Neuron (in vitro differentiated cells): ENCODE data around the gene UBE2Z.

Source experiments
- H2AFZ ChIP-seq: one replicate; pipeline ENCODE4 v1.6.1; 2013; ENCODE audit warnings: low read depth, mild to moderate bottlenecking, inconsistent platforms, low read length, moderate library complexity
- H3K27me3 ChIP-seq: one replicate; pipeline ENCODE4 v1.6.1; 2013; ENCODE audit warnings: low read length; ENCODE audit not compliant: insufficient read depth
- H3K36me3 ChIP-seq: one replicate; pipeline ENCODE4 v1.6.1; 2013; ENCODE audit warnings: low read length; ENCODE audit not compliant: insufficient read depth
- H3K4me1 ChIP-seq: one replicate; pipeline ENCODE4 v1.6.1; 2013; ENCODE audit warnings: low read length; ENCODE audit not compliant: insufficient read depth
- H3K4me3 ChIP-seq: 2 replicates; pipeline ENCODE4 v1.5.1; 2013; ENCODE audit warnings: mild to moderate bottlenecking, low read length, moderate library complexity
- H3K9me3 ChIP-seq: one replicate; pipeline ENCODE4 v1.6.1; 2013; ENCODE audit warnings: low read length

Gene UBE2Z

GRCh38 chr17:48883171-48883570 is 25.0 kb upstream of the UBE2Z start:
- Histone ChIP-seq H3K36me3 (no peaks in the 10 kb centered on the region), H3K9me3 (no peaks in the 10 kb centered on the region), H3K27me3 (peaks cover 9% of the 10 kb centered on the region), H3K4me1 (no peaks in the 10 kb centered on the region), H2AFZ (no peak overlapping the region), H3K4me3 (no peak overlapping the region)

GRCh38 chr17:48890086-48890485 is 18.1 kb upstream of the UBE2Z start:
- Histone ChIP-seq H3K36me3 (peaks cover 5% of the 10 kb centered on the region), H3K9me3 (no peaks in the 10 kb centered on the region), H3K4me3 (no peak overlapping the region), H2AFZ (no peak overlapping the region), H3K27me3 (no peaks in the 10 kb centered on the region), H3K4me1 (peaks cover 7% of the 10 kb centered on the region)

- Histone ChIP-seq H3K4me3 (peak overlapping the region; percentile 77), H3K9me3 (no peaks in the 10 kb centered on the region), H2AFZ (peak overlapping the region; percentile 31), H3K27me3 (no peaks in the 10 kb centered on the region), H3K36me3 (peaks cover 19% of the 10 kb centered on the region), H3K4me1 (peaks cover 7% of the 10 kb centered on the region)
Measured at GRCh38 chr17:48892940-48893645, 15.1 kb upstream of the UBE2Z start.

GRCh38 chr17:48893646-48894508 is 14.3 kb upstream of the UBE2Z start:
- H3K4me3 ChIP-seq = peak overlapping the region; percentile 77
- peaks cover 7% of the 10 kb centered on the region for H3K4me1 ChIP-seq
- H3K36me3 ChIP-seq = peaks cover 23% of the 10 kb centered on the region
- H3K9me3 ChIP-seq = no peaks in the 10 kb centered on the region
- no peak overlapping the region for H2AFZ ChIP-seq
- H3K27me3 ChIP-seq = no peaks in the 10 kb centered on the region

GRCh38 chr17:48894886-48895285 is 13.3 kb upstream of the UBE2Z start:
- no peak overlapping the region for H3K4me3 ChIP-seq
- H2AFZ ChIP-seq = no peak overlapping the region
- H3K27me3 ChIP-seq = no peaks in the 10 kb centered on the region
- no peaks in the 10 kb centered on the region for H3K9me3 ChIP-seq
- H3K4me1 ChIP-seq = peaks cover 7% of the 10 kb centered on the region
- H3K36me3 ChIP-seq = peaks cover 23% of the 10 kb centered on the region

- Histone ChIP-seq H3K4me3 (no peak overlapping the region), H3K9me3 (no peaks in the 10 kb centered on the region), H3K4me1 (peaks cover 4% of the 10 kb centered on the region), H2AFZ (no peak overlapping the region), H3K27me3 (no peaks in the 10 kb centered on the region), H3K36me3 (peaks cover 10% of the 10 kb centered on the region)
Measured at GRCh38 chr17:48901241-48901640, 7.0 kb upstream of the UBE2Z start.

GRCh38 chr17:48903401-48903800 is 4.8 kb upstream of the UBE2Z start:
- H3K27me3 ChIP-seq = no peaks in the 10 kb centered on the region
- peaks cover 4% of the 10 kb centered on the region for H3K4me1 ChIP-seq
- no peaks in the 10 kb centered on the region for H3K9me3 ChIP-seq
- H2AFZ ChIP-seq = no peak overlapping the region
- H3K36me3 ChIP-seq = peaks cover under 1% of the 10 kb centered on the region
- H3K4me3 ChIP-seq = no peak overlapping the region

GRCh38 chr17:48904428-48904827 is 3.8 kb upstream of the UBE2Z start:
- H3K4me3 ChIP-seq = no peak overlapping the region
- H3K4me1 ChIP-seq = peaks cover 8% of the 10 kb centered on the region
- no peaks in the 10 kb centered on the region for H3K27me3 ChIP-seq
- H3K36me3 ChIP-seq = no peaks in the 10 kb centered on the region
- H3K9me3 ChIP-seq = no peaks in the 10 kb centered on the region
- H2AFZ ChIP-seq = no peak overlapping the region

GRCh38 chr17:48905987-48906515 is 2.2 kb upstream of the UBE2Z start:
- H3K4me1 ChIP-seq = peaks cover 25% of the 10 kb centered on the region
- no peaks in the 10 kb centered on the region for H3K9me3 ChIP-seq
- H3K36me3 ChIP-seq = peaks cover 11% of the 10 kb centered on the region
- no peak overlapping the region for H2AFZ ChIP-seq
- H3K27me3 ChIP-seq = no peaks in the 10 kb centered on the region
- H3K4me3 ChIP-seq = no peak overlapping the region

GRCh38 chr17:48907713-48908046 is 527 bp upstream of the UBE2Z start:
- Histone ChIP-seq H3K9me3 (no peaks in the 10 kb centered on the region), H3K4me3 (peak overlapping the region; percentile 80), H3K4me1 (peaks cover 26% of the 10 kb centered on the region), H2AFZ (peak overlapping the region; percentile 42), H3K27me3 (no peaks in the 10 kb centered on the region), H3K36me3 (peaks cover 25% of the 10 kb centered on the region)

- Histone ChIP-seq H3K4me3 (peak overlapping the region; percentile 80), H3K9me3 (no peaks in the 10 kb centered on the region), H2AFZ (no peak overlapping the region), H3K36me3 (peaks cover 35% of the 10 kb centered on the region), H3K27me3 (no peaks in the 10 kb centered on the region), H3K4me1 (peaks cover 22% of the 10 kb centered on the region)
Measured at GRCh38 chr17:48908853-48909394, 717 bp downstream of the UBE2Z start.

GRCh38 chr17:48909783-48910182 is 1.6 kb downstream of the UBE2Z start:
- H2AFZ ChIP-seq = no peak overlapping the region
- H3K36me3 ChIP-seq = peaks cover 40% of the 10 kb centered on the region
- H3K4me3 ChIP-seq = peak overlapping the region; percentile 80
- peaks cover 22% of the 10 kb centered on the region for H3K4me1 ChIP-seq
- H3K9me3 ChIP-seq = no peaks in the 10 kb centered on the region
- no peaks in the 10 kb centered on the region for H3K27me3 ChIP-seq

- Histone ChIP-seq H3K9me3 (no peaks in the 10 kb centered on the region), H3K27me3 (no peaks in the 10 kb centered on the region), H3K36me3 (peaks cover 46% of the 10 kb centered on the region), H3K4me1 (peaks cover 22% of the 10 kb centered on the region), H3K4me3 (no peak overlapping the region), H2AFZ (no peak overlapping the region)
Measured at GRCh38 chr17:48910370-48910769, 2.2 kb downstream of the UBE2Z start.
